ENCODE measurements around the gene R3HDM2.

The R3HDM2 gene

DNA sequence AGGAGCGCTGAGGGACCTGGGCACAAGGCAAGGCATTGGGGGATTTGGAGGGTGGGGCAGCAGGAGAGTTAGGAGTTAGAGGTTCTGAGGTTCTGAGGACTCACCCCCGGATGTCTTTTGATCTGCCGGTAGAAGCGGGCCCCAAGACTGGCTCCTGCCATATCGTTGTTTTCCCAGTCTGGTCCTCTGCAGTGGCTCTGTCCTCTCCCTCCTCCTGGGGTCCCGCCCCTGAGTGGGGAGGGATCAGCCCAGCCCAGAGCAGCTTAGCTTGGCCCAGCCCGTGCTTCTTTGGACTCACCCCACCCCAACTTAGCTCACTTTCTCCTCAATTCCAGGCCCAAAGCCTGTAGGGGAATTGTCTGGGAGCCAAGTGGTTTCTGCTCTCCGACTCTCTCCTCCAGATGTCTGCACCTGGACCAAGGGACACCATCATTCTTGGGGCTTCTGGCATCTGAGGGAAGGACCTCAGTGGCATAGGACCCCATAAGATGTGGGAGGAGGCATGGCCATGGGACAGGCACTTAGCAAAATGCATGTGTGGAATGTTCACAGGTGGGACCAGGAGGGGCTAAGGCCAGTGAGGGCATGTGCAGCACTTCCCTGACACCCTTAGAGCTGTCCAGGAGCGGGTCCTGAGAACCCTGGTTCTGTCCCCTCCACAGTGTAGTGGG is 193.8 kb downstream of the R3HDM2 start:
- Mint-ChIP-seq H3K27ac (peak overlapping the region; percentile 70), H3K36me3 (peaks cover 29 to 47% of the 10 kb centered on the region in 2 donors), H3K9me3 (no peaks in the 10 kb centered on the region), H3K4me1 (peaks cover 71 to 99% of the 10 kb centered on the region in 2 donors), H3K4me3 (peak overlapping the region; percentile 68 to 73), H3K27me3 (peaks cover 35 to 41% of the 10 kb centered on the region in 2 donors)
- DNase-seq (no peak), ATAC-seq (replicated peaks) (no peak)

DNA sequence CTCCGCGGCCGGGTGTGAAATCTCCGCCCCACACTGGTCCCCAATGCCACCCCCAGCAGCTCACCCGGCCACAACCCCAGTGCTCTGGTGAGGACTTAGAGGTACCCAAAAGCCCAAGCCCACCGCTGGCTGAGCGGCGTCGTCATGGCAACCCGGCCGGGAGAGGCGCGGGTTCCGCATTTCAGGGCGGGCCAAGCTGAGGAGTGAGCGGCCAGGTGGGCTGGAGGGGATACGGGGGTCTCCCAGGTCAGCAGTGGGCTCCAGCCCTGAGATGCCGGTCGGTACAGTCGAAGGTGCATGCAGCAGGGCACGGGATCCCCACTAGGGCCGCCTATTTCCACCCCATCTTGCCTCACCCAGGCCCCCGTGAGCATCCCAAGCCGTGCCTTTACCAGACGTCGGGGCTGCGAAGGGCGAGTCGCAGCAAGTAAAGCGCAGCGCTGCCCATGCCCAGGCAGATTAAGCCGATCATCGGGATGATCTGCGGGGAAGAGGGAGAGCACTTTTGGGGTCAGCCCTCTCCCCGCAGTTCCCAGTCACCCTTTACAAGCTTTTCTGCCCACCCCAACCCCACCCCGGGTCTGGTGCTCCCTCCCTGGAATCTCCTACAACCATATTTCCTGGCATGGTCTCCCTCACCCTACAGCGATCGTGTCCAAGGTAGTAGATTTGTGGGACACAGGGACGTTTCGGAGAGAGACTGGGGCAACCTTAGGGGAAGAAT is 194.5 kb downstream of the R3HDM2 start:
- Mint-ChIP-seq H3K4me3 (peak overlapping the region; percentile 35 to 60), H3K27me3 (peaks cover 28 to 34% of the 10 kb centered on the region in 2 donors), H3K36me3 (peaks cover 34 to 54% of the 10 kb centered on the region in 2 donors), H3K27ac (peak overlapping the region; percentile 84), H3K9me3 (no peaks in the 10 kb centered on the region), H3K4me1 (peaks cover 70 to 99% of the 10 kb centered on the region in 2 donors)
- ATAC-seq (replicated peaks) (no peak), DNase-seq (no peak)

DNA sequence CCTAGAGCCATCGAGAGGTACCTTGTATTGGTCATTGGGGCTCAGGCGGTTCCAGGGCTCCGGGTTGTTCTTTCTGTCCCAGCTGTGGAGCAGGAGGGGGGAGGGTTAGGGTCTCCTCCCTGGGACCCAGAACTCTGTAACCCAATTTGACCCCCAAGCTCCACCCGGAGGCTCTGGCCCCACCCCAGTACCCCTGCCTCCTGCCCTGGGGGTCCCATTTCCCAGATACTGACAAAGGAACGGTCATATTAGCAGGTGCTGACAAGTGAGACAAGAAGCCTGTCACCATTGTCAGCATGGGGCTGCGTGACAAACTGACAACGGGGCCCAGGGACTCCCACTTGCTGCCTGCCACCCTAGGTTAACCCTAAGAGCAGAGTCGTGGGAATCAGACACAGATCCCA is 195.1 kb downstream of the R3HDM2 start:
- H3K36me3 Mint-ChIP-seq, result peaks cover 39 to 55% of the 10 kb centered on the region in 2 donors
- ATAC-seq (replicated peaks) (no peak), DNase-seq (no peak)
- H3K4me3 Mint-ChIP-seq, result no peak overlapping the region
- no peaks in the 10 kb centered on the region for H3K9me3 Mint-ChIP-seq
- peaks cover 24 to 29% of the 10 kb centered on the region in 2 donors for H3K27me3 Mint-ChIP-seq
- peak overlapping the region; percentile 84 for H3K27ac Mint-ChIP-seq
- H3K4me1 Mint-ChIP-seq, result peaks cover 69 to 99% of the 10 kb centered on the region in 2 donors

DNA sequence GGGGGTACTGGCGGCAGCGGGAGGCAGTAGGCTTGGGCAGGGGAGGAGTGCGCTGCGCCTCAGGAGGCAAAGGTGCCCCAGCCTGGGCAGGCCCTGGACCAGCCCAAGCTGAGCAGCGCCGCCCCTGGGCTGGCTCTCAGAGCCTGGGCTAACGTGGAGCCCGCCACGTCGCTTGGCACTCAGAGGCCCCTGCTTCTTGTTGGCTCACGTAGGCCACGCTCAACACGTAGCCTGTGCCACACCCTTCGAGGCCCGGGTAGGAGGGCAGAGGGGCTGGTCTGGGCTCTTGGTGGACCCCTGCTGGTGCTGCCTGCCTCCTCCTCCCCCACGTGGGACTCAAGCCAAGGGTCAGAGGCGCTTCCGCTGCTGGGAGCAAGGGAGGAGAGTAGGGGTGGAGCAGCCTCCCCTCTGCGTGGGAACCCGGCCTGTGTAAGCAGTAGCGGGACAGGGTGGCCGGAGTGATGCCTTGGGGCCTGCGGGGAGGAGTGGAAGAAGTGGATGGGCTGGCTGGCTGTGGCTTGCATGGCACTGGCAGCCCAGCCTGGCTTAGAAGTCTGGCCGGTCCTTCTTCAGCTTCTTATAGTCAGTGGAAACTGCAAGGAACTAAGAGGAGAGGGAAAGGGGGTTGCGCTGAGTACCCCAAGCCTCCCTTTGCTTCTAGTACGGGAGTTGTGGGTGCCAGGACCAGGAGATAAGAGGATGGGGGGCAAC is 195.7 kb downstream of the R3HDM2 start:
- H3K36me3 Mint-ChIP-seq, result peaks cover 45 to 61% of the 10 kb centered on the region in 2 donors
- peak overlapping the region in 1 of 2 donors; percentile 61 for H3K4me3 Mint-ChIP-seq
- H3K4me1 Mint-ChIP-seq, result peaks cover 70 to 99% of the 10 kb centered on the region in 2 donors
- ATAC-seq (replicated peaks) (peak; percentile 19 to 30), DNase-seq (no peak)
- H3K27ac Mint-ChIP-seq, result peak overlapping the region; percentile 94
- peaks cover 24% of the 10 kb centered on the region in 2 donors for H3K27me3 Mint-ChIP-seq
- no peaks in the 10 kb centered on the region for H3K9me3 Mint-ChIP-seq

DNA sequence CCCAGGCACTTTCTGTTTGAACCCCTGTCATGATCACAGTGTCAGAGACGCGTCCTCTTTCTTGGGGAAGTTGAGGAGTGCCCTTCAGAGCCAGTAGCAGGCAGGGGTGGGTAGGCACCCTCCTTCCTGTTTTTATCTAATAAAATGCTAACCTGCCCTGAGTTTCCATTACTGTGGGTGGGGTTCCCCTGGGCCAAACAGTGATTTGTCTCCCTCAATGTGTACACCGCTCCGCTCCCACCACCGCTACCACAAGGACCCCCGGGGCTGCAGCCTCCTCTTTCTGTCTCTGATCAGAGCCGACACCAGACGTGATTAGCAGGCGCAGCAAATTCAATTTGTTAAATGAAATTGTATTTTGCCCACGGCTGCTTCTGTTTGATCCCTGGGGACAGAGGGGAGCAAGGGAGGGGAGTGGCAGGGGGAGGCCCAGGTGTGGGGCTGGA is 196.2 kb downstream of the R3HDM2 start:
- Mint-ChIP-seq H3K4me3 (peak overlapping the region; percentile 61 to 70), H3K4me1 (peaks cover 70 to 99% of the 10 kb centered on the region in 2 donors), H3K36me3 (peaks cover 47 to 67% of the 10 kb centered on the region in 2 donors), H3K9me3 (no peaks in the 10 kb centered on the region), H3K27me3 (peaks cover 24% of the 10 kb centered on the region in 2 donors), H3K27ac (peak overlapping the region; percentile 94)
- ATAC-seq (replicated peaks), result peak; percentile 65 to 69
- peak; percentile 64 for DNase-seq

DNA sequence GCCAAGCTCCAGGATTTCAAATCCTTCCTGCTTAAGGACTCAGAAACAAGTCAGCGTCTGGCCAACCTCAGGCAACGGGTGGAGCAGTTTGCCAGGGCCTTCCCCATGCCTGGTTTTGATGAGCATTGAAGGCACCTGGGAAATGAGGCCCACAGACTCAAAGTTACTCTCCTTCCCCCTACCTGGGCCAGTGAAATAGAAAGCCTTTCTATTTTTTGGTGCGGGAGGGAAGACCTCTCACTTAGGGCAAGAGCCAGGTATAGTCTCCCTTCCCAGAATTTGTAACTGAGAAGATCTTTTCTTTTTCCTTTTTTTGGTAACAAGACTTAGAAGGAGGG is 196.6 kb downstream of the R3HDM2 start:
- DNase-seq (no peak), ATAC-seq (replicated peaks) (no peak)
- Mint-ChIP-seq H3K27ac (peak overlapping the region; percentile 94), H3K9me3 (no peaks in the 10 kb centered on the region), H3K4me1 (peaks cover 70 to 99% of the 10 kb centered on the region in 2 donors), H3K4me3 (peak overlapping the region; percentile 61 to 70), H3K36me3 (peaks cover 48 to 68% of the 10 kb centered on the region in 2 donors), H3K27me3 (peaks cover 24% of the 10 kb centered on the region in 2 donors)

DNA sequence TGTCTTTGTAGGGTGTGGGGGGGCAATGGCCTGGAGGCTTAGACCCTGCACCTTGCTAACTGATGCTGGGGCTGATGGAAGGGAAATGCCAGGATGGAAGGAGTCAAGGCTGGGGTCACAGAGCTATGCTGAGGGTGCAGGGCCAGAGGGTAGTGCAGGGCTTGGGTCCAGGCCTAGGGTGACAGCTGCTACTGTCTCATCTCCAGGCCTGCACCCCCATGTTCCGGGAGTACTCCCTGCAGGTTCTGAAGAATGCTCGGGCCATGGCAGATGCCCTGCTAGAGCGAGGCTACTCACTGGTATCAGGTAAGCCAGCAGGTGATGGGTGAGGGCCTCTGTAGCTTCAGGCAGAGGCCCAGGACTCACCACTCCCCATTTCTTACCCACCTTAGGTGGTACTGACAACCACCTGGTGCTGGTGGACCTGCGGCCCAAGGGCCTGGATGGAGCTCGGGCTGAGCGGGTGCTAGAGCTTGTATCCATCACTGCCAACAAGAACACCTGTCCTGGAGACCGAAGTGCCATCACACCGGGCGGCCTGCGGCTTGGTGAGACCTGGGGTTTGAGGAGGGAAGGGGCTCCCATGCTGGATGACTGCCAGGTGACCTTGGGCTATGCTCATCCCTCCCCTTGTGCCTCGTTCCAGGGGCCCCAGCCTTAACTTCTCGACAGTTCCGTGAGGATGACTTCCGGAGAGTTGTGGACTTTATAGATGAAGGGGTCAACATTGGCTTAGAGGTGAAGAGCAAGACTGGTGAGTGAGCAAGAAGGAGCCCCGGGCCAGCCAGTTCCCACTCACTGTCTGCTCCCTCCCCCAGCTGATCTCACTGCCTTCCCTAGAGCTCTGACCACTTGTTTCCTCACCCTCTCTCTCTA is 197.2 kb downstream of the R3HDM2 start:
- Mint-ChIP-seq H3K36me3 (peaks cover 48 to 68% of the 10 kb centered on the region in 2 donors), H3K27me3 (peaks cover 19% of the 10 kb centered on the region in 2 donors), H3K4me3 (peak overlapping the region; percentile 61 to 70), H3K4me1 (peaks cover 70 to 100% of the 10 kb centered on the region in 2 donors), H3K9me3 (no peaks in the 10 kb centered on the region), H3K27ac (peak overlapping the region; percentile 94)
- ATAC-seq (replicated peaks) (no peak), DNase-seq (no peak)

DNA sequence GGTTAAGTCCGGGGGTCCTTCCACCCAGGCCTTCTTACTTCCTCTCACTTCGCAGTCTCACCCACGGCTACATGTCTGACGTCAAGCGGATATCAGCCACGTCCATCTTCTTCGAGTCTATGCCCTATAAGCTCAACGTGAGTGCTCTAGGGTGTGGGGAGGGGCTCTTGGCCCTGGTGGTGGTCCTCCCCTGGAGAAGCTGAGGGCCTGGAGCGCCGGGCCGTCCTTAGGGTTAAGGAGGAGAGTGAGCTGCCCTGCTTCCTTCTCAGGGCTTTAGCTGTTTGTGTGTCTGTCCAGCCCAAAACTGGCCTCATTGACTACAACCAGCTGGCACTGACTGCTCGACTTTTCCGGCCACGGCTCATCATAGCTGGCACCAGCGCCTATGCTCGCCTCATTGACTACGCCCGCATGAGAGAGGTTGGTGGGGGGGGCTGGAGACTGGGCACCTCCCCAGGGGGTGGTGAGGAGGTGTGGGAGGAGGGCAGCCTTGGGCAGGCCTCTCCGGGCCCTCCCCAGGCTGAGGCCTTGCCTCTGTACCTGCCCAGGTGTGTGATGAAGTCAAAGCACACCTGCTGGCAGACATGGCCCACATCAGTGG is 198.6 kb downstream of the R3HDM2 start:
- H3K4me1 Mint-ChIP-seq, result peaks cover 67 to 93% of the 10 kb centered on the region in 2 donors
- peak overlapping the region; percentile 56 for H3K27ac Mint-ChIP-seq
- no peak overlapping the region for H3K4me3 Mint-ChIP-seq

DNA sequence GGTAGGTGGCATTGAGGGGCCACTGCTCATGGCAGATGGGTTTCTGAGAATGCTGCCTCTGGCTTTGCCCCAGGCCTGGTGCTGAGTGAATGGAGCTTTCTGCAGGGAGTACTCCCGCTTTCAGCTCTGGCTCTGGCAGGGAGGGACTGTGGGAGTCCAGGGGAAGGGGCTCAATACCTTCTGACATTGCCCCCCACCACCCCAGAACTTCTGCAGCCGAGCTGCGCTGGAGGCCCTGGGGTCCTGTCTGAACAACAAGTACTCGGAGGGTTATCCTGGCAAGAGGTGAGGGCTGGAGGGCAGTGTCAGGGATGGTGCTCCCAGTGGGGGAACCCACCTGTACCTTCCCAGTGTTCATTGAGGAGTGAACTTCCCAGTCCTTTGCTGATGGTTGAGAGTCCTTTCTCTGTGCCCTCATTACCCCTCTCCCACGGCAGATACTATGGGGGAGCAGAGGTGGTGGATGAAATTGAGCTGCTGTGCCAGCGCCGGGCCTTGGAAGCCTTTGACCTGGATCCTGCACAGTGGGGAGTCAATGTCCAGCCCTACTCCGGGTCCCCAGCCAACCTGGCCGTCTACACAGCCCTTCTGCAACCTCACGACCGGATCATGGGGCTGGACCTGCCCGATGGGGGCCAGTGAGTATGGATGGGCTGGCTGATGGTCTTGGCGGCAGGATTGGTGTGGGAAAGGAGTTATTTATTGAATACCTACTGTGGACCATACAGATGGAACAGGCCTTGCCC is 199.4 kb downstream of the R3HDM2 start:
- no peak for ATAC-seq (replicated peaks)
- Mint-ChIP-seq H3K27me3 (peaks cover 5 to 8% of the 10 kb centered on the region in 2 donors), H3K9me3 (no peaks in the 10 kb centered on the region), H3K4me3 (peak overlapping the region; percentile 97 to 99), H3K27ac (no peak overlapping the region), H3K4me1 (peaks cover 68 to 93% of the 10 kb centered on the region in 2 donors), H3K36me3 (peaks cover 45 to 59% of the 10 kb centered on the region in 2 donors)
- no peak for DNase-seq

More for the DNA sequence above, 198.6 kb downstream of the R3HDM2 start:
- no peak for DNase-seq
- peaks cover 11 to 12% of the 10 kb centered on the region in 2 donors for H3K27me3 Mint-ChIP-seq
- no peak for ATAC-seq (replicated peaks)
- no peaks in the 10 kb centered on the region for H3K9me3 Mint-ChIP-seq
- H3K36me3 Mint-ChIP-seq, result peaks cover 48 to 63% of the 10 kb centered on the region in 2 donors

DNA sequence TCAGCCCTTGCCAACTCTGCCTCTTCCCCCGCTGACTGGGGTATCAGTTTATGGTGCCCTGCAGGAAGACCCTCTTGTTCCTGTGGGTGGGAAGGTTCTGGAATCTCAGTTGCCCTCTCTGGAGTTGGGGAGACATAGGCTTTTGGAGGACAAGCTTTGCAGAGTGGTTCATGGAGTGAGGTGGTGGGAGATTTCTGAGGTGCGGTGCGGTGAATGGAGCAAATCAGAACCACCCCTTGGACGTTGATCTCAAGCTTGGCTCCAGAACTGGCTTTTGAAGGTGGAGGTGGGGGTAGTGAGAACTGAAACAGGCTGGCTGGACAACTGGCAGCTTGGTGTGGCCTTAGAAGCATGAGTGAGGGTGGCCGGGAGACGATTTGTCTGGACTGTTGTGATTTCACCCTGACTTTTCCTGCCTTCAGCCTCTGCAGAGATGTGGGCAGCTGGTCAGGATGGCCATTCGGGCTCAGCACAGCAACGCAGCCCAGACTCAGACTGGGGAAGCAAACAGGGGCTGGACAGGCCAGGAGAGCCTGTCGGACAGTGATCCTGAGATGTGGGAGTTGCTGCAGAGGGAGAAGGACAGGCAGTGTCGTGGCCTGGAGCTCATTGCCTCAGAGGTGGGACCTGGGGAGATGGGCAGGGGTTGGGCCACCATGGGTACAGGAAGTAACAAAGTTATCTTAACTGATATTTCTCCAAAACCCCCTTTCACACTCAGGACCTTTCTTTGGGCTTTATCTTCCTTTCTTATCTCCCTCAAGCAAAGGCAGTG is 200.3 kb downstream of the R3HDM2 start:
- DNase-seq (no peak), ATAC-seq (replicated peaks) (no peak)
- H3K27me3 Mint-ChIP-seq, result peaks cover 0 to 13% of the 10 kb centered on the region in 2 donors
- H3K36me3 Mint-ChIP-seq, result peaks cover 42 to 52% of the 10 kb centered on the region in 2 donors
- no peaks in the 10 kb centered on the region for H3K9me3 Mint-ChIP-seq
- H3K4me3 Mint-ChIP-seq, result peak overlapping the region; percentile 97 to 99
- peaks cover 68 to 93% of the 10 kb centered on the region in 2 donors for H3K4me1 Mint-ChIP-seq
- H3K27ac Mint-ChIP-seq, result peak overlapping the region; percentile 98

DNA sequence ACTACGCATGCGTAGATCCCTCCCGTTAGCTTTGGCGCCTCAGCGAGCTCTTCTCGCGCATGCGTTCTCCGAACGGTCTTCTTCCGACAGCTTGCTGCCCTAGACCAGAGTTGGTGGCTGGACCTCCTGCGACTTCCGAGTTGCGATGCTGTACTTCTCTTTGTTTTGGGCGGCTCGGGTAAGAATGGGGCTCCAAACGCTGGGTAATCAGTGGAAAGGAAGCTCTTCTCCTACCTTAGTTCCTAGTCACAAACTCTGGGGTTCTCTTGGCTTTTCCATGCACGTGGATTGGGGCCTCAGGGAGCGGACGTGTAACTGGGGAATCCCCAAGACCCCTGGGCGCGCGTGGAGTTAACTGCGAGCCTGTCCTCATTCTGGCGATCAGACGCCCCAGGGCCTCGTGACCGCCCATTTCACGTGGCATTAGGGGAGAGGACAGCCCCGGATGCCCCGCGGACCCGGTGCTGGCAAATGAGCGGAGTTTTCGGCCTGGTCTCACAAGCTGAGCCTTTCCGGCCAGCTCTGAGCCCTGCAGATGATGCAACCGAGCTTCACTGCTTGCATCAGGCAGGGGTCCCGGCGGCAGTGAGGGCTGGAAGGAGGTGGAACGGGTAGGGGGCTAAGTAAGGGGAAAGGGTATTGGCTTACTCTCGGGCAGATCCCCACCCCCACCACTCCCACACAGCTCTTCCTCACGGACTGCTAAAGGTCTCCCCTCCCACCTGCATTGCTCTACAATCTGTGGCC is 201.0 kb downstream of the R3HDM2 start, which contains the start of gene SHMT2:
Gene SHMT2 (plus strand): TSS at position 78 of the 747 bp plus-strand sequence. CDS start 68 bp downstream, at position 146.
- peaks cover 42 to 46% of the 10 kb centered on the region in 2 donors for H3K36me3 Mint-ChIP-seq
- ATAC-seq (replicated peaks) (peak; percentile 62 to 70), DNase-seq (peak; percentile 93)
- peak within 1 kb of the TSS; percentile 97 to 99 for H3K4me3 Mint-ChIP-seq
- H3K27me3 Mint-ChIP-seq, result peaks cover 2 to 16% of the 10 kb centered on the region in 2 donors
- peak within 1 kb of the TSS; percentile 98 for H3K27ac Mint-ChIP-seq
- no peaks in the 10 kb centered on the region for H3K9me3 Mint-ChIP-seq
- peaks cover 64 to 93% of the 10 kb centered on the region in 2 donors for H3K4me1 Mint-ChIP-seq
